Measurements from ENCODE around the gene COG1.

GRCh38 chr17:73188011-73188410, 4.8 kb upstream of the COG1 start:
- TF ChIP-seq EZH2 (IDR thresholded peaks at IDR 0.05; ENCODE audit: low read length, unreplicated experiment) (no peak), CTCF (conservative IDR thresholded peaks at IDR 0.05; ENCODE audit: low read depth, low read length) (no peak), EZH2phosphoT487 (IDR thresholded peaks at IDR 0.05; ENCODE audit: borderline replicate concordance, low read length) (no peak)
